GM18508 (cell line): ENCODE results near the gene ZBTB2.

Experiments used
- ATAC-seq: cut with Tn5 transposase; IDR thresholded peaks from one replicate; pipeline ENCODE4 v1.9.1; 2021; ENCODE audit warnings: moderate number of reproducible peaks; ENCODE audit not compliant: insufficient read depth, unreplicated experiment

ZBTB2 gene

GRCh38 chr6:151391471-151392413 lies at the start of gene ZBTB2:
TSS of gene ZBTB2 (minus strand) at chr6:151391559. CDS start at chr6:151373637, 17,922 bp downstream.
- ATAC-seq, result no peak

GRCh38 chr6:151440930-151441329 lies 49.6 kb upstream of the ZBTB2 start:
- ATAC-seq, result no peak

GRCh38 chr6:151440498-151440897 lies 49.1 kb upstream of the ZBTB2 start:
- no peak for ATAC-seq

- no peak for ATAC-seq
These were observed 46.0 kb upstream of the ZBTB2 start for GRCh38 chr6:151437401-151437800.

GRCh38 chr6:151436802-151437201 lies 45.4 kb upstream of the ZBTB2 start:
- no peak for ATAC-seq

GRCh38 chr6:151436300-151436699 lies 44.9 kb upstream of the ZBTB2 start:
- ATAC-seq, result no peak

GRCh38 chr6:151434369-151434768 lies 43.0 kb upstream of the ZBTB2 start:
- no peak for ATAC-seq

- ATAC-seq, result no peak
These were observed 41.3 kb upstream of the ZBTB2 start for GRCh38 chr6:151432651-151433050.

- no peak for ATAC-seq
These were observed 40.0 kb upstream of the ZBTB2 start for GRCh38 chr6:151431337-151431736.

GRCh38 chr6:151430886-151431285 lies 39.5 kb upstream of the ZBTB2 start:
- no peak for ATAC-seq

GRCh38 chr6:151428093-151428735 lies 36.9 kb upstream of the ZBTB2 start:
- ATAC-seq, result no peak

- ATAC-seq, result no peak
These were observed 34.2 kb upstream of the ZBTB2 start for GRCh38 chr6:151425561-151425960.

GRCh38 chr6:151422981-151423380 lies 31.6 kb upstream of the ZBTB2 start:
- no peak for ATAC-seq

GRCh38 chr6:151417477-151417876 lies 26.1 kb upstream of the ZBTB2 start:
- no peak for ATAC-seq

- ATAC-seq, result no peak
These were observed 23.4 kb upstream of the ZBTB2 start for GRCh38 chr6:151414641-151415260.

GRCh38 chr6:151413372-151414145 lies 22.2 kb upstream of the ZBTB2 start:
- no peak for ATAC-seq

- no peak for ATAC-seq
These were observed 21.6 kb upstream of the ZBTB2 start for GRCh38 chr6:151412909-151413308.

- ATAC-seq, result no peak
These were observed 18.3 kb upstream of the ZBTB2 start for GRCh38 chr6:151409679-151410078.

GRCh38 chr6:151409260-151409659 lies 17.9 kb upstream of the ZBTB2 start:
- ATAC-seq, result peak; percentile 59

GRCh38 chr6:151408858-151409257 lies 17.5 kb upstream of the ZBTB2 start:
- ATAC-seq, result no peak
